DOHH2 (cell line): ENCODE measurements around the gene SETD9.

Experiments used
- H3F3A ChIP-seq: fragments of 200-600 bp; sonication (generic), shearing (Covaris generic); 2 replicates; pipeline ENCODE4 v1.6.0; 2016; ENCODE audit warnings: antibody characterized with exemption, mild to moderate bottlenecking; ENCODE audit not compliant: control insufficient read depth, insufficient read depth
- H3K27ac ChIP-seq: fragments of 200-600 bp; sonication (generic); 2 replicates; pipeline ENCODE4 v1.5.1; 2014; ENCODE audit warnings: low read depth, mild to moderate bottlenecking, low read length, moderate library complexity
- H3K27me3 ChIP-seq: fragments of 200-600 bp; sonication (generic); 2 replicates; pipeline ENCODE4 v1.6.1; 2014; ENCODE audit warnings: mild to moderate bottlenecking, low read length, mixed read lengths; ENCODE audit not compliant: control insufficient read depth
- H3K36me3 ChIP-seq: fragments of 200-600 bp; sonication (generic); 2 replicates; pipeline ENCODE4 v1.6.1; 2014; ENCODE audit warnings: mild to moderate bottlenecking, low read length, moderate library complexity, mixed read lengths; ENCODE audit not compliant: control insufficient read depth
- H3K4me1 ChIP-seq: fragments of 200-600 bp; sonication (generic); 2 replicates; pipeline ENCODE4 v1.6.1; 2014; ENCODE audit warnings: mild to moderate bottlenecking, low read length, mixed read lengths; ENCODE audit not compliant: control insufficient read depth
- H3K4me2 ChIP-seq: fragments of 200-600 bp; sonication (generic); 2 replicates; pipeline ENCODE4 v1.6.0; 2014; ENCODE audit warnings: mild to moderate bottlenecking, low read length, moderate library complexity
- H3K4me3 ChIP-seq: fragments of 200-600 bp; sonication (generic); 2 replicates; pipeline ENCODE4 v1.5.1; 2014; ENCODE audit warnings: mild to moderate bottlenecking, low read length, mixed read lengths
- H3K79me2 ChIP-seq: fragments of 200-600 bp; sonication (generic); 2 replicates; pipeline ENCODE4 v1.6.1; 2014; ENCODE audit warnings: mild to moderate bottlenecking, low read length, mixed read lengths; ENCODE audit not compliant: control insufficient read depth
- H3K9me2 ChIP-seq: fragments of 200-600 bp; sonication (generic); replicated peaks from 2 replicates; pipeline ENCODE4 v1.6.1; 2014; ENCODE audit warnings: mild to moderate bottlenecking, low read length, mixed read lengths; ENCODE audit not compliant: control insufficient read depth
- H3K9me3 ChIP-seq: fragments of 200-600 bp; sonication (generic); 2 replicates; pipeline ENCODE4 v1.6.1; 2014; ENCODE audit warnings: antibody characterized with exemption, low read length, mixed read lengths; ENCODE audit not compliant: control insufficient read depth, insufficient read depth
- H4K20me1 ChIP-seq: fragments of 200-600 bp; sonication (generic); 2 replicates; pipeline ENCODE4 v1.6.0; 2014; ENCODE audit warnings: low read depth, mild to moderate bottlenecking, antibody characterized with exemption, low read length, moderate library complexity; ENCODE audit not compliant: control insufficient read depth, insufficient read depth
- CTCF ChIP-seq: fragments of 200-600 bp; sonication (generic); IDR thresholded peaks from one replicate; pipeline ENCODE4 v1.5.1; 2014; ENCODE audit warnings: antibody characterized with exemption, mild to moderate bottlenecking, low read depth, low read length; ENCODE audit not compliant: poor library complexity, severe bottlenecking
- EZH2phosphoT487 ChIP-seq: fragments of 200-600 bp; sonication (generic); IDR thresholded peaks from 2 replicates; pipeline ENCODE4 v1.6.1; 2017; ENCODE audit warnings: borderline replicate concordance, mild to moderate bottlenecking, antibody characterized with exemption, low read length, moderate library complexity, mixed read lengths

The SETD9 gene

GRCh38 chr5:56951126-56951945 lies 41.9 kb downstream of the SETD9 start:
- Histone ChIP-seq H3K36me3 (peaks cover 34% of the 10 kb centered on the region), H3K9me3 (no peaks in the 10 kb centered on the region), H3K4me2 (peak overlapping the region; percentile 96), H3K9me2 (no peaks in the 10 kb centered on the region; the same call in 1 of the 2 replicates), H3K4me1 (peaks cover 18% of the 10 kb centered on the region), H3K4me3 (peak overlapping the region; percentile 91), H4K20me1 (peaks cover 10% of the 10 kb centered on the region), H3K79me2 (peaks cover 32% of the 10 kb centered on the region), H3F3A (no peaks in the 10 kb centered on the region), H3K27ac (peak overlapping the region; percentile 36; the same call in 1 of the 2 replicates), H3K27me3 (peaks cover 28% of the 10 kb centered on the region)
- TF ChIP-seq CTCF (peak; percentile 45), EZH2phosphoT487 (no peak)

GRCh38 chr5:56951946-56952691 lies 42.7 kb downstream of the SETD9 start, which contains the start of gene MIER3:
TSS of gene MIER3 (minus strand) at chr5:56952123. CDS start at chr5:56952102, 21 bp downstream.
- Histone ChIP-seq H3K27ac (peak within 1 kb of the TSS; percentile 36; the same call in 1 of the 2 replicates), H3K79me2 (peaks cover 31% of the 10 kb centered on the region)

GRCh38 chr5:56954262-56954661 lies 44.9 kb downstream of the SETD9 start:
- Histone ChIP-seq H3K4me1 (peaks cover 18% of the 10 kb centered on the region), H3K9me3 (no peaks in the 10 kb centered on the region), H3K4me2 (no peak overlapping the region), H3K9me2 (no peaks in the 10 kb centered on the region; the same call in 1 of the 2 replicates), H3K4me3 (no peak overlapping the region), H3K27me3 (peaks cover 51% of the 10 kb centered on the region), H4K20me1 (peaks cover 10% of the 10 kb centered on the region), H3K79me2 (peaks cover 22% of the 10 kb centered on the region), H3K27ac (no peak overlapping the region), H3K36me3 (peaks cover 10% of the 10 kb centered on the region), H3F3A (no peaks in the 10 kb centered on the region)
- no peak for TF ChIP-seq CTCF
- TF ChIP-seq EZH2phosphoT487 = no peak

More at GRCh38 chr5:56951946-56952691, 42.7 kb downstream of the SETD9 start, which contains the start of gene MIER3:
- Histone ChIP-seq H3K9me3 (no peaks in the 10 kb centered on the region), H3F3A (no peaks in the 10 kb centered on the region), H3K4me3 (peak within 1 kb of the TSS; percentile 91), H3K9me2 (no peaks in the 10 kb centered on the region; the same call in 1 of the 2 replicates), H3K4me1 (peaks cover 18% of the 10 kb centered on the region), H3K27me3 (peaks cover 35% of the 10 kb centered on the region), H4K20me1 (peaks cover 10% of the 10 kb centered on the region), H3K36me3 (peaks cover 28% of the 10 kb centered on the region), H3K4me2 (peak within 1 kb of the TSS; percentile 96)
- no peak for TF ChIP-seq EZH2phosphoT487
- no peak for TF ChIP-seq CTCF
